ENCODE results near the gene AP5Z1.

Gene AP5Z1

GRCh38 chr7:4834601-4835397 lies 59.4 kb downstream of the AP5Z1 start:
- no peak for FAIRE-seq
- DNase-seq (ENCODE audit: extremely low spot score, insufficient read length, low read depth): no peak

- no peak for FAIRE-seq
- no peak for DNase-seq (ENCODE audit: extremely low spot score, insufficient read length, low read depth)
Observed at GRCh38 chr7:4835398-4836205, 60.2 kb downstream of the AP5Z1 start.

DNA sequence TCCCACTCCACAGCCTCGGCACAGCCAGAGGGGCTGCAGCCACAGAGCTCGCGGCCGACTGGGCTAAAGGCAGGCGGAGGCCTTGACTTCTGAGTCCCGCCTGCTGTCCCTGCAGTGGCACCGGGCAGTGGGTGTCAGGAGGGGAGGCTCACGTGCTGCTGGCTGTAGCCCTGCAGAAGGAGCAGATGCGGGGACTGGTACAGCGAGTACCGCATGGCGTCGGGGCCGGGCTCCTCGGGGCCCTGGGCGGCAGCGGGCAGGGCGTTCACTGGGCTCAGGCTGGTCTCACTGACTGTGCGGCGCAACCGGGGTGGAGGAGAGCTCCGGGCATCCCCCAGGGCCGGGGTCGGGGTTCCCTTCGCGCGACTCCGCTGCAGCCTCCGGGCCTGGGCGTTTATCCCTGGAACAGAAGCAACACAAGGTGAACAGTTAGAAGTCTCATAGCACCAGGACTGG lies 60.8 kb downstream of the AP5Z1 start:
- no peak for DNase-seq (ENCODE audit: extremely low spot score, insufficient read length, low read depth)
- FAIRE-seq: no peak

GRCh38 chr7:4837041-4837802 lies 61.8 kb downstream of the AP5Z1 start:
- DNase-seq (ENCODE audit: extremely low spot score, insufficient read length, low read depth) (no peak), FAIRE-seq (no peak)

DNA sequence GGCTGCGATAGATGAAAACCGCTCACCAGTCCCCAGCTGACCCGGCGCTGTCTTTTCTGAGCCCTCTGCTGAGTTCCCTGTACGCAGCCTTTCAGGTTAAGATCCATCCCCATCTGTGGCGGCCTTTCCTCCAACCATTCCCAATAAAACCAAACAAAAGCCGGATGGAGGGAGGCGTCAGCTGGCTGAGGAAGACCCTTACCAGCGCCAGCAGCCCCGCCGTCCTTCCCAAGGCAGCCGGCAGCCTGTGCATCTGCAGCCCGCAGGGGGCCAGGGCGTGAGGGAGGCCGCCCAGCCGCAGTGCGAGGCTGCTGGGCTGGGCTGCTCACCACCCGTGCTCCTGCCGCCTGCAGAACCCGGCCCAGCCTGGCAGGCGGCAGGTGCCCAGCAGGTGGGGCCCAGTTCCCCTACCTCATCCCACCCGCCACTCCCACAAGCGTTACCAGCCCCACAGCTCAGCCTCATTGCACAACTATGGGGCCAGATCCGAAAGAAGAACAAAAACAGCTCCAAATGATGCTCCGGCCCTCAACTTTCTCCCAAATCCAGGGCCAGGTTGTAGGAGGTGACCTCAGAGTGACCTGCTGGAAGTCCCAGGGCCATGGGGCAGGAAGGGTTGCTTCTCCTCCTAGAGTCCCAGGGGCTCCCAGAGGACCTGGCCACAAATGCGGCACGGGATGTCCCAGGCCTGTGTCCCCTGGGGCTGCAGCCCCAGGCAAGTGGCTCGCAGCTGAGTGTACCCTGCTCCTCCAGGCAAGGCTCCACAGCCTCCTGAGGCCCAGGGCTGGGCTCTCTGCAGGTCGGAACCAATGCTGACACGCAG lies 62.6 kb downstream of the AP5Z1 start:
- FAIRE-seq (no peak), DNase-seq (ENCODE audit: extremely low spot score, insufficient read length, low read depth) (no peak)

DNA sequence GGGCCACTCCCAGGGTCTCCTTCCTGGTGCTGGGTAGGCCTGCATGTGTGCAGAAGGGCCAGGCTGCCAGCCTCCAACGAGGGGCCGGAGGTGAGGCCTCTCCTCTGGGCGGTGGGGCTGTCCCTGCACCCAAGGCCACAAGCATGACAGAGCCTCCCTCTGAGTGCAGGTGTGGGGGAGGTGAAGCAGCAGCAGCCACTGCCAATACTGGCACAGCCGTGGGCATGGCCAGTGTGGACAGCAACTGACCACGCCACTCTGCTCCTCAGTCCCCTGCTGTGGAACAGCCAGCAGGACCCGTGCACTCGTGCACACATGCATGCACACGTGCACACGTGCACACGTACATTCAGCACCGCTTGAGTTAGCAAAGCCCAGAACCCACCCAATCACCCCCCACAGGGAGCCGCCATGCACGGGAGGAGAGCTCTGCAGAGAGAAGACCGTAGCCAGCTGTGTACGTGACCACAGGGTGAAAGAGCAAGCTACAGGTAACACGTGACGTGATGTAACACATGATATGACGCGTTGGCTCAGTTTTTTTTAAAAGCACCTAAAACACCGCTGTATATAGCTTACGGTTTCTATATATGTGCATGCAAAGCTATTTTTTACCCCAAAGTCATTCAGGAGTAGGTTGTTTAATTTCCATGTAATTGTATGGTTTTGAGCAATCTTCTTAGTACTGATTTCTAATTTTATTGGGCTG lies 63.4 kb downstream of the AP5Z1 start:
- DNase-seq (ENCODE audit: extremely low spot score, insufficient read length, low read depth): no peak
- FAIRE-seq: no peak

DNA sequence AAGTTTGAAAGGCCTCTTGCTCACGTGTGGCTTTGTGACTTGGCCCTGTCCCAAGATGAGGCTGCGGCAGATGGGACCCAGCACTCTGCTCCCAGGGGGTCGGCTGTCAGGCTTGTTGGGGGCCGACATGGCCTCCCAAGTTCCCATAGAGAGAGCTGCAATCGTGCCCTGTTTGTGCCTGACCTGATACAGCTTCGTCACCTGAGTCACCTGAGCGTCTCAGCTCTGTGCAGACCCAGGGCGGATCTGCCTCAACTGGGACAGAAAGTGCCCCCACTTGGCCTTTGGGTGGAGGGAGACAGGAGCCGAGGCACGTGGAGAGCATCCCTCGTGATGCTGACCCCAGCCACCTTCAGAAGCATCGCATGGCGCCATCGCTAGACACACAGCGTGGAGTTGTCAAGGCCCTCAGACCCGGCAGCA lies 64.7 kb downstream of the AP5Z1 start:
- FAIRE-seq (no peak), DNase-seq (ENCODE audit: extremely low spot score, insufficient read length, low read depth) (no peak)
